GM13976 (cell line): ENCODE measurements around the gene COX7A2L.
"Not testable (repeated sequence)": the region's sequence is repeated elsewhere in the genome, so short reads cannot be mapped to it uniquely, and the experiment has no call there.

Experiments used
- DNase-seq: peaks from one replicate; pipeline ENCODE4 v3.0.0; 2012; ENCODE audit warnings: low spot score
- in situ Hi-C: fragments of 300-500 bp; cut with MboI; formaldehyde crosslinking; loops from one replicate; pipeline ENCODE4 v1.12.0; 2022; ENCODE audit warnings: low sequenced_read_pairs, mixed read lengths, inconsistent platforms; ENCODE audit not compliant: unreplicated experiment
- TF ChIP-seq, protein P1 (sequence below): IDR thresholded peaks from 2 replicates; pipeline ENCODE4 v1.5.1; 2012; ENCODE audit warnings: borderline replicate concordance, mild to moderate bottlenecking; ENCODE audit not compliant: insufficient read depth; ENCODE audit errors: extremely low read depth, missing control alignments, control extremely low read depth

COX7A2L gene

DNA sequence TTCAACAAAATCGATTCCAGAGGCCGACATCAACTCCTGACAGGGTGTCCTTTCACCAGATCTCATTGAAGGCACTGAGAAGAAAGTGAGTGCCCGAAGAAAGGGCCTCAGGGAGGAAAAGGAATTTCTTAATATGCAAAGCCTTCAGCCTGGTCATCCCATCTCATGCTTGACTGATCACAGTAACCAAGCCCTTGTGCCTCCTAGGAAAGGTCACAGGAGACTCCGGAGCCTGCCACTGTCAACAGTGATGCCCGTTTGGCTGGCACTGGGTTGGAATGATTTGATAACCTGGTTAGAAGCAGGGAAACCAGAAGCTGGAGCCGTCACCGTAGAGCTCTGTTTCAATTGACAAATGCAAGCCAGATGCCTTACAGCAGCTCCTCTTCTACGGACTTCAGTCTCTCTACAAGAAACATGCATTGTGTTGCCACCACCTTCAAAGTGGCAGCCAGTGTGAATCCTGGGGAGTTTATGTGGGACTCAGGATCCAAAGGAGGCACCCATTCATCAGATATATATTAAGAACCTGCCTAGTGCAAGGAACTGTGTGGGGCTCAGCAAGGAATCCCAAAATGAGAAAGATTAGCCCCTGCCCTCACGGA is 24.6 kb downstream of the COX7A2L start:
- in situ Hi-C loops: no loop called here
- DNase-seq: no peak
- TF ChIP-seq, protein P1, sequence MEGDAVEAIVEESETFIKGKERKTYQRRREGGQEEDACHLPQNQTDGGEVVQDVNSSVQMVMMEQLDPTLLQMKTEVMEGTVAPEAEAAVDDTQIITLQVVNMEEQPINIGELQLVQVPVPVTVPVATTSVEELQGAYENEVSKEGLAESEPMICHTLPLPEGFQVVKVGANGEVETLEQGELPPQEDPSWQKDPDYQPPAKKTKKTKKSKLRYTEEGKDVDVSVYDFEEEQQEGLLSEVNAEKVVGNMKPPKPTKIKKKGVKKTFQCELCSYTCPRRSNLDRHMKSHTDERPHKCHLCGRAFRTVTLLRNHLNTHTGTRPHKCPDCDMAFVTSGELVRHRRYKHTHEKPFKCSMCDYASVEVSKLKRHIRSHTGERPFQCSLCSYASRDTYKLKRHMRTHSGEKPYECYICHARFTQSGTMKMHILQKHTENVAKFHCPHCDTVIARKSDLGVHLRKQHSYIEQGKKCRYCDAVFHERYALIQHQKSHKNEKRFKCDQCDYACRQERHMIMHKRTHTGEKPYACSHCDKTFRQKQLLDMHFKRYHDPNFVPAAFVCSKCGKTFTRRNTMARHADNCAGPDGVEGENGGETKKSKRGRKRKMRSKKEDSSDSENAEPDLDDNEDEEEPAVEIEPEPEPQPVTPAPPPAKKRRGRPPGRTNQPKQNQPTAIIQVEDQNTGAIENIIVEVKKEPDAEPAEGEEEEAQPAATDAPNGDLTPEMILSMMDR: no peak

GRCh38 chr2:42335514-42336104 is 25.4 kb downstream of the COX7A2L start:
- no peak for DNase-seq
- in situ Hi-C loops: no loop called here
- TF ChIP-seq, protein P1: no peak

DNA sequence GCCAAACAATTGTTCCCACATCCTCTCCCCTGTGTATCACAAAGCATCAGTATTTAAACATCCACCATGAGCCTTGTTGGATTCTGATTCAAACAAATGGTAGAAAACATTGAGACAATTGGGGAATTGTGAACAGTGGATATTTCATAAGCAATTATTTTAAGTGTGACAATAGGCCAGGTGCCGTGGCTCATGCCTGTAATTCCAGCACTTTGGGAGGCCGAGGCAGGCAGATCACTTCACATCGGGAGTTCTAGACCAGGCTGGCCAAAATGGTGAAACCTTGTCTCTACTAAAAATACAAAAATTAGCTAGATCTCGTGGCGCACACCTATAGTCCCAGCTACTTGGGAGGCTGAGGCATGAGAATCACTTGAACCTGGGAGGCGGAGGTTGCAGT is 26.2 kb downstream of the COX7A2L start:
- DNase-seq, in situ Hi-C loops: not testable (repeated sequence)

GRCh38 chr2:42334220-42334619 is 26.8 kb downstream of the COX7A2L start:
- TF ChIP-seq, protein P1: no peak
- in situ Hi-C loops: no loop called here

GRCh38 chr2:42333579-42333978 is 27.4 kb downstream of the COX7A2L start:
- no peak for DNase-seq
- in situ Hi-C loops: no loop called here

More at GRCh38 chr2:42334220-42334619, 26.8 kb downstream of the COX7A2L start:
- DNase-seq: no peak

DNA sequence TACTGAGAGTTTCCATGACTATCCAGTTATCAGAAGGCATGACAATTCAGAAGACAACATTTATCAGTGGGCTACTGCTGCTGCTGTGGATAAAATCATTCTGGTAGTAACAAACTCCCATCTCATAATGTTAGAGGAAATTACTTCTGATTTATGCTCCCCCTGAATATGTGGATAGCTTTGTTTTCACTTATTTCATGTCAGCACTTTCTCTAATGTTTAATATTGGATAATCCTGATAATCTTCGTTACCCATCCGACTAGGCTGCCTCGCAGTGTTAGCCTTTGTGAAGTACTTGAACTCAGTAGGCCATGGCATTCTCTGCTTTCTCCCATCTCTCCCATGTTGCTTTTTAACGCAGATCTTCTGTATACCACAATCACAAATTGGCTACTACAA is 28.4 kb downstream of the COX7A2L start:
- in situ Hi-C loops: no loop called here
- DNase-seq: no peak
- TF ChIP-seq, protein P1: no peak

More at GRCh38 chr2:42333579-42333978, 27.4 kb downstream of the COX7A2L start:
- TF ChIP-seq, protein P1: no peak

DNA sequence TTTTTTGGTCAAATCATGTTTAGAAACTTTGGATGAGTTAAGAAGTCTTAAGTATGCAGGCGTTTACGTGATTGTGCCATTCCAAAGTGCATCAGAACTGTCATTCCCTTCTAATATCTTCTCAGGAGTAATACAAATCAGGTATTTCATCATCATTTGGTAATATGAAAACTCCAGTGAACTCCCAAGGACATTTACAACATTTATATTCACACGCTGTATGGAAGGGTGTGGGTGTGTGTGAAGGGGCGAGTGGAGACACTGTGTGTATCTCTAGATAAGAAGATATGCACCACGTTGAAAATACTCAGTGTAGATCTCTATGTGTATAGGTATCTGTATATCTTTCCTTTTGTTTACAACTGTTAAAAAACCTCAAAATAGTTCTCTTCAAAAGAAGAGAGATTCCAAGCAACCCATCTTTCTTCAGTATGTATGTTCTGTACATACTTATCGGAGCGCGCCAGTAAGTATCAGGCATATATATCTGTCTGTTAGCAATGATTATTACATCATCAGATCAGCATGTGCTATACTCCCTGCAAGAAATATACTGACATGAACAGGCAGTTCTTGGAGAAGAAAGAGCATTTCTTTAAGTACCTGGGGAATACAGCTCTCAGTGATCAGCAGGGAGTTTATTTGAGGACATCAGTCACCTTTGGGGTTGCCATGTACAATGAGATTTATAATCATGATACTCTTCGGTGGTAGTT is 29.3 kb downstream of the COX7A2L start:
- TF ChIP-seq, protein P1: no peak
- DNase-seq: no peak
- in situ Hi-C loops: no loop called here
